Measurements from ENCODE around the gene ZNF740.
A peak's percentile ranks its signal among the peaks of the same experiment; 100 is the strongest.

The ZNF740 gene

DNA sequence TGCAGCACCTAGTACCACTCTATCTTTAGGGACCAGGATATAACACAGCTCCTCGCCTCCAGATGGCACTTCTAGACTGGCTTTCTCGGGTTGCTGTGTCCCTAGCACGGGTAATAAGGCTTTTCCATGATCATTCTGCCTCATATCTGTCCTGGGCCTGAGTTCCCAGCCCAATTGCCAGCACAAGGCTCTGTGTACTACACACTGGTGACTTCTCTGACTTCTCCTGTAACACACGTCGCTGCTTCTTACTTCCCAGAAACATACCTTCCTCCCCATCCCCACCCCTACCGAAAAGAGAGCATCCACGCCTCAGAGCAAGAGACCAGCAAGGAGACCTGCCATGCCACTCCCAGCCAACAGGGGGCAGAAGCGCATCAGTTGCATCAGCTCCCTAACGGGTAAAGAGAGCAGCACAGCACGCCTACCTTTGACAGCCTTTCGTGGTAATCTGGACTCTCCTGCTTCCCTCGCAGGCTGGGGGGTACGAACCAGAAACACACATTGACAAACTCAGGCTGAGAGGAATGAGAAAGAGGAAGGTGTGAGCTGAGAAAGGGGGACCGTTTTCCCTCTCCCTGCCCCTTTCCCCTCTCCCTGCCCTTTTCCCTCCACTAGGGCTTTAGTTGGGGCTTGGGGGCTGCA, 21.2 kb upstream of the ZNF740 start:
- H3K9ac ChIP-seq (ENCODE audit: low read depth, low read length, poor library complexity, severe bottlenecking): peak overlapping the region; percentile 29
- H3K4me1 ChIP-seq (ENCODE audit: insufficient read depth, low read length, poor library complexity, severe bottlenecking): peaks cover 6% of the 10 kb centered on the region
- peak overlapping the region; percentile 86 for H2AFZ ChIP-seq (ENCODE audit: low read length)
- no peaks in the 10 kb centered on the region for H3F3A ChIP-seq (ENCODE audit: low read depth)
- H3K9me2 ChIP-seq (replicated peaks; ENCODE audit: low read depth, low read length): no peaks in the 10 kb centered on the region
- H3K9me3 ChIP-seq (ENCODE audit: insufficient read depth, low read depth, low read length): no peaks in the 10 kb centered on the region
- TF ChIP-seq EZH2phosphoT487 (IDR thresholded peaks at IDR 0.05; ENCODE audit: borderline replicate concordance) (no peak), CTCF (conservative IDR thresholded peaks at IDR 0.05; ENCODE audit: low read length) (peak; percentile 99)
- H3K4me2 ChIP-seq (ENCODE audit: low read depth, low read length, poor library complexity, severe bottlenecking): peak overlapping the region; percentile 41
- no peaks in the 10 kb centered on the region for H4K20me1 ChIP-seq (ENCODE audit: insufficient read depth, low read length, poor library complexity, severe bottlenecking)
- H3K36me3 ChIP-seq (ENCODE audit: insufficient read depth, low read length): no peaks in the 10 kb centered on the region
- no peak overlapping the region for H3K4me3 ChIP-seq (ENCODE audit: low read length, poor library complexity, severe bottlenecking)
- H3K27me3 ChIP-seq (ENCODE audit: insufficient read depth, low read length, poor library complexity, severe bottlenecking): no peaks in the 10 kb centered on the region
- no peaks in the 10 kb centered on the region for H3K79me2 ChIP-seq (ENCODE audit: insufficient read depth, low read length)

DNA sequence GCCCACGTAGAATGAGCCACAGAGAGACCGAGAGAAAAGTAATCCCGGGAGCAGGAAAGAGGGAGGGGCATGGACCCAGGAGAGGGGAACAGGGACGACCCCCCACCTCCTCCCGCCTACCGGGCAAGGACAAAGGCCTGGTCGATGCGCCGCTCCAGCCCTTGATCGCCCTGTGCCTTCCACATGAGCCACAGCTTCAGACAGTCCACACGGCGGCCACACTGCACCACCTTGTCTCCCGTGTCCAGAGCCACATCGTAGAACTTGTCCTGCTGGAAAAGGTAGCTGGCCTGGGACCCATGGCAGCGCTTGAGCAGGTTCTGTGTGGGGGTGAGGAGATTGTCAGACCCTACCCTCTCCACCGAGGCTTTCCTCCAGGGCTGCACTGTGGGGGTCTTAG, 20.5 kb upstream of the ZNF740 start:
- H3K4me3 ChIP-seq (ENCODE audit: low read length, poor library complexity, severe bottlenecking): no peak overlapping the region
- no peaks in the 10 kb centered on the region for H3F3A ChIP-seq (ENCODE audit: low read depth)
- H3K9me3 ChIP-seq (ENCODE audit: insufficient read depth, low read depth, low read length): no peaks in the 10 kb centered on the region
- peaks cover 6% of the 10 kb centered on the region for H3K4me1 ChIP-seq (ENCODE audit: insufficient read depth, low read length, poor library complexity, severe bottlenecking)
- no peaks in the 10 kb centered on the region for H3K27me3 ChIP-seq (ENCODE audit: insufficient read depth, low read length, poor library complexity, severe bottlenecking)
- no peaks in the 10 kb centered on the region for H3K36me3 ChIP-seq (ENCODE audit: insufficient read depth, low read length)
- H4K20me1 ChIP-seq (ENCODE audit: insufficient read depth, low read length, poor library complexity, severe bottlenecking): no peaks in the 10 kb centered on the region
- H3K9ac ChIP-seq (ENCODE audit: low read depth, low read length, poor library complexity, severe bottlenecking): peak overlapping the region; percentile 29
- no peaks in the 10 kb centered on the region for H3K9me2 ChIP-seq (replicated peaks; ENCODE audit: low read depth, low read length)
- peak overlapping the region; percentile 86; the same call in 1 of the 2 replicates for H2AFZ ChIP-seq (ENCODE audit: low read length)
- no peak for TF ChIP-seq EZH2phosphoT487 (IDR thresholded peaks at IDR 0.05; ENCODE audit: borderline replicate concordance)
- no peak for TF ChIP-seq CTCF (conservative IDR thresholded peaks at IDR 0.05; ENCODE audit: low read length)
- peak overlapping the region; percentile 41 for H3K4me2 ChIP-seq (ENCODE audit: low read depth, low read length, poor library complexity, severe bottlenecking)
- H3K79me2 ChIP-seq (ENCODE audit: insufficient read depth, low read length): no peaks in the 10 kb centered on the region

DNA sequence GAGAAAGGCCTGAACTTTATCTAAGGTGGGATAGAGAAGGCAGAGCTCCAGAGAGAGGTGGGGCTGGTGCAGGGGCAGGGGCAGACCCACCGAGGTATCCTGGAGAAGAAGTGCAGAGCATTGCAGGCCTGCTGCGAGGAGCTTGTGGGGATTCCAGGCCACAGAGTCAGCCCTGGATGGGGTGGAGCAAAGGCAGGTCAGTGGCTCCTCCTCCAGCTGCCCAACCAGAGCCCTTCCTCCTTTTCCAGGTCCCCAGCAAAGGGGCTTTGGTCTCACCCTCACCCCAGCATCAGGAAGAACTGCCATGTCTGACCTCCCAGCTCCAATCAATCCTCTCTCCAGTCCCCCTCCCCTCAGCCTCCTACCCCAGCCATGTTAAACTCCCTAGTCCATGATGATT, 19.8 kb upstream of the ZNF740 start:
- Histone ChIP-seq H3K9me3 (ENCODE audit: insufficient read depth, low read depth, low read length) (no peaks in the 10 kb centered on the region), H3K79me2 (ENCODE audit: insufficient read depth, low read length) (no peaks in the 10 kb centered on the region), H2AFZ (ENCODE audit: low read length) (no peak overlapping the region), H3K9ac (ENCODE audit: low read depth, low read length, poor library complexity, severe bottlenecking) (no peak overlapping the region), H3K36me3 (ENCODE audit: insufficient read depth, low read length) (no peaks in the 10 kb centered on the region), H3K9me2 (replicated peaks; ENCODE audit: low read depth, low read length) (no peaks in the 10 kb centered on the region), H3F3A (ENCODE audit: low read depth) (no peaks in the 10 kb centered on the region), H3K4me3 (ENCODE audit: low read length, poor library complexity, severe bottlenecking) (no peak overlapping the region), H3K4me2 (ENCODE audit: low read depth, low read length, poor library complexity, severe bottlenecking) (no peak overlapping the region), H3K27me3 (ENCODE audit: insufficient read depth, low read length, poor library complexity, severe bottlenecking) (no peaks in the 10 kb centered on the region), H4K20me1 (ENCODE audit: insufficient read depth, low read length, poor library complexity, severe bottlenecking) (no peaks in the 10 kb centered on the region), H3K4me1 (ENCODE audit: insufficient read depth, low read length, poor library complexity, severe bottlenecking) (peaks cover 6% of the 10 kb centered on the region)
- no peak for TF ChIP-seq EZH2phosphoT487 (IDR thresholded peaks at IDR 0.05; ENCODE audit: borderline replicate concordance)
- TF ChIP-seq CTCF (conservative IDR thresholded peaks at IDR 0.05; ENCODE audit: low read length): no peak
